Hepatocyte (in vitro differentiated cells): ENCODE results near the gene OPCML.

Source experiments
- EZH2 ChIP-seq: fragments of 200-600 bp; sonication (generic); IDR thresholded peaks from 2 replicates; pipeline ENCODE4 v1.6.1; 2016; ENCODE audit warnings: antibody characterized with exemption, mild to moderate bottlenecking, borderline replicate concordance
- TF ChIP-seq, protein P1 (sequence below): fragments of 200-600 bp; sonication (generic); IDR thresholded peaks from 2 replicates; pipeline ENCODE4 v1.5.1; 2016; ENCODE audit warnings: antibody characterized with exemption, mild to moderate bottlenecking; ENCODE audit not compliant: poor library complexity

DNA sequence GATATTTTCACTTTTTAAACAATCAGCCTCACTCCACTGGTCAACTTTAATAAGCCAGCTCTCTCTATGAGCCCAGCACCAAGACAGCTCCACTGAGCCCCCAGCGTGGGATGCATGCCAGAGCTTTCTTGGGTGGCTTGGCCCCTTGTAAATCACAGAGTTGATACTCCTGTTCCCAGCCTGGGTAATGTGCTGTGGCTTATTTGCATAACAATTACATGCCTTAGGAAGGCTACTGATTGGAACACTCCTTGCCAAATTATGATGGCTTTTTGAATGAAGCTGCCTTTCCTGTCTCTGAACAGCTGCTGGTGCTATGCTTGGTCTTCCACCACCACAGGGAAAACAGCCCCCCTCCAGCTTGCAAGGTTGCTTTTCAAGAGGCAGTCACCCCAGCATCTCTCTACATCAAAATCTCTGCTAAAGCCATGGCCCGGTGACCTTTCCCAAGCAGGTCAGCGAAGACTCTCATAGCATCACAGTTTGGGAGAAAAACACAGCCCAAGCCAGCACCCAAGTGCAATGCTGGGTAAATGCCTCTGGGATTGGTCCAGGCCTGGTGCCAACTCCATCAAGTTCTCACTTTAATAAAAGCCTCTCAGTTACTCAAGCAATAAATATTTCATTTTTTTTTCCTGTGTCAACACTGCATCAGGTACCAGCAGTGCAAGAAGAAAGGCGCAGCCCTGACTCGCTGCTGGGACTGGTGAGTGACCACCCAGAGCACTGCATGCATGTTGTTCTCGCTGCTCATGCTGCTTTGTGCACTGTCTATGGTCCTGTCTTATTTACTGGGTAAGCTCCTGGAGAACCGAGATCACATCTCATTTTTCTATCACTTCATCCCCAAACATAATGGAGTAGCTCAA lies 549.3 kb downstream of the OPCML start:
- TF ChIP-seq, protein P1, sequence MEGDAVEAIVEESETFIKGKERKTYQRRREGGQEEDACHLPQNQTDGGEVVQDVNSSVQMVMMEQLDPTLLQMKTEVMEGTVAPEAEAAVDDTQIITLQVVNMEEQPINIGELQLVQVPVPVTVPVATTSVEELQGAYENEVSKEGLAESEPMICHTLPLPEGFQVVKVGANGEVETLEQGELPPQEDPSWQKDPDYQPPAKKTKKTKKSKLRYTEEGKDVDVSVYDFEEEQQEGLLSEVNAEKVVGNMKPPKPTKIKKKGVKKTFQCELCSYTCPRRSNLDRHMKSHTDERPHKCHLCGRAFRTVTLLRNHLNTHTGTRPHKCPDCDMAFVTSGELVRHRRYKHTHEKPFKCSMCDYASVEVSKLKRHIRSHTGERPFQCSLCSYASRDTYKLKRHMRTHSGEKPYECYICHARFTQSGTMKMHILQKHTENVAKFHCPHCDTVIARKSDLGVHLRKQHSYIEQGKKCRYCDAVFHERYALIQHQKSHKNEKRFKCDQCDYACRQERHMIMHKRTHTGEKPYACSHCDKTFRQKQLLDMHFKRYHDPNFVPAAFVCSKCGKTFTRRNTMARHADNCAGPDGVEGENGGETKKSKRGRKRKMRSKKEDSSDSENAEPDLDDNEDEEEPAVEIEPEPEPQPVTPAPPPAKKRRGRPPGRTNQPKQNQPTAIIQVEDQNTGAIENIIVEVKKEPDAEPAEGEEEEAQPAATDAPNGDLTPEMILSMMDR: no peak
- no peak for TF ChIP-seq EZH2
